ENCODE data around the gene VWA3A.

The VWA3A gene

GRCh38 chr16:22123146-22123545 is 30.8 kb downstream of the VWA3A start:
- no peaks in the 10 kb centered on the region for H3K9me3 ChIP-seq (ENCODE audit: control insufficient read depth, insufficient read depth, low read length)
- TF ChIP-seq, protein P1, sequence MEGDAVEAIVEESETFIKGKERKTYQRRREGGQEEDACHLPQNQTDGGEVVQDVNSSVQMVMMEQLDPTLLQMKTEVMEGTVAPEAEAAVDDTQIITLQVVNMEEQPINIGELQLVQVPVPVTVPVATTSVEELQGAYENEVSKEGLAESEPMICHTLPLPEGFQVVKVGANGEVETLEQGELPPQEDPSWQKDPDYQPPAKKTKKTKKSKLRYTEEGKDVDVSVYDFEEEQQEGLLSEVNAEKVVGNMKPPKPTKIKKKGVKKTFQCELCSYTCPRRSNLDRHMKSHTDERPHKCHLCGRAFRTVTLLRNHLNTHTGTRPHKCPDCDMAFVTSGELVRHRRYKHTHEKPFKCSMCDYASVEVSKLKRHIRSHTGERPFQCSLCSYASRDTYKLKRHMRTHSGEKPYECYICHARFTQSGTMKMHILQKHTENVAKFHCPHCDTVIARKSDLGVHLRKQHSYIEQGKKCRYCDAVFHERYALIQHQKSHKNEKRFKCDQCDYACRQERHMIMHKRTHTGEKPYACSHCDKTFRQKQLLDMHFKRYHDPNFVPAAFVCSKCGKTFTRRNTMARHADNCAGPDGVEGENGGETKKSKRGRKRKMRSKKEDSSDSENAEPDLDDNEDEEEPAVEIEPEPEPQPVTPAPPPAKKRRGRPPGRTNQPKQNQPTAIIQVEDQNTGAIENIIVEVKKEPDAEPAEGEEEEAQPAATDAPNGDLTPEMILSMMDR (IDR thresholded peaks at IDR 0.05; ENCODE audit: low read depth, low read length, poor library complexity, severe bottlenecking) = no peak
- no peak for TF ChIP-seq EZH2phosphoT487 (IDR thresholded peaks at IDR 0.05; ENCODE audit: borderline replicate concordance, low read length)
- H3K79me2 ChIP-seq (ENCODE audit: control insufficient read depth, low read length) = no peaks in the 10 kb centered on the region
- no peaks in the 10 kb centered on the region for H3K36me3 ChIP-seq (ENCODE audit: control insufficient read depth, low read length)
- no peak overlapping the region for H3K4me2 ChIP-seq (ENCODE audit: low read length)
- H3K9me2 ChIP-seq (replicated peaks; ENCODE audit: control insufficient read depth, low read length) = no peaks in the 10 kb centered on the region
- no peak overlapping the region for H3K27ac ChIP-seq (ENCODE audit: low read depth, low read length)
- peaks cover 9% of the 10 kb centered on the region; the same call in 1 of the 2 replicates for H3K27me3 ChIP-seq (ENCODE audit: control insufficient read depth, low read length)
- H4K20me1 ChIP-seq (ENCODE audit: control insufficient read depth, insufficient read depth, low read depth, low read length) = no peaks in the 10 kb centered on the region
- H3F3A ChIP-seq (ENCODE audit: control insufficient read depth, insufficient read depth) = no peaks in the 10 kb centered on the region
- H3K4me1 ChIP-seq (ENCODE audit: control insufficient read depth, low read length) = no peaks in the 10 kb centered on the region
- H3K4me3 ChIP-seq (ENCODE audit: low read length) = no peak overlapping the region

- no peaks in the 10 kb centered on the region for H3K9me2 ChIP-seq (replicated peaks; ENCODE audit: control insufficient read depth, low read length)
- TF ChIP-seq, protein P1 (IDR thresholded peaks at IDR 0.05; ENCODE audit: low read depth, low read length, poor library complexity, severe bottlenecking) = no peak
- no peak for TF ChIP-seq EZH2phosphoT487 (IDR thresholded peaks at IDR 0.05; ENCODE audit: borderline replicate concordance, low read length)
- H3K9me3 ChIP-seq (ENCODE audit: control insufficient read depth, insufficient read depth, low read length) = no peaks in the 10 kb centered on the region
- H3K36me3 ChIP-seq (ENCODE audit: control insufficient read depth, low read length) = no peaks in the 10 kb centered on the region
- H3K4me2 ChIP-seq (ENCODE audit: low read length) = no peak overlapping the region
- peaks cover 9% of the 10 kb centered on the region; the same call in 1 of the 2 replicates for H3K27me3 ChIP-seq (ENCODE audit: control insufficient read depth, low read length)
- no peaks in the 10 kb centered on the region for H3K79me2 ChIP-seq (ENCODE audit: control insufficient read depth, low read length)
- no peak overlapping the region for H3K27ac ChIP-seq (ENCODE audit: low read depth, low read length)
- H3F3A ChIP-seq (ENCODE audit: control insufficient read depth, insufficient read depth) = no peaks in the 10 kb centered on the region
- H4K20me1 ChIP-seq (ENCODE audit: control insufficient read depth, insufficient read depth, low read depth, low read length) = no peaks in the 10 kb centered on the region
- no peaks in the 10 kb centered on the region for H3K4me1 ChIP-seq (ENCODE audit: control insufficient read depth, low read length)
- H3K4me3 ChIP-seq (ENCODE audit: low read length) = no peak overlapping the region
Measured at GRCh38 chr16:22123759-22124490, 31.6 kb downstream of the VWA3A start.

DNA sequence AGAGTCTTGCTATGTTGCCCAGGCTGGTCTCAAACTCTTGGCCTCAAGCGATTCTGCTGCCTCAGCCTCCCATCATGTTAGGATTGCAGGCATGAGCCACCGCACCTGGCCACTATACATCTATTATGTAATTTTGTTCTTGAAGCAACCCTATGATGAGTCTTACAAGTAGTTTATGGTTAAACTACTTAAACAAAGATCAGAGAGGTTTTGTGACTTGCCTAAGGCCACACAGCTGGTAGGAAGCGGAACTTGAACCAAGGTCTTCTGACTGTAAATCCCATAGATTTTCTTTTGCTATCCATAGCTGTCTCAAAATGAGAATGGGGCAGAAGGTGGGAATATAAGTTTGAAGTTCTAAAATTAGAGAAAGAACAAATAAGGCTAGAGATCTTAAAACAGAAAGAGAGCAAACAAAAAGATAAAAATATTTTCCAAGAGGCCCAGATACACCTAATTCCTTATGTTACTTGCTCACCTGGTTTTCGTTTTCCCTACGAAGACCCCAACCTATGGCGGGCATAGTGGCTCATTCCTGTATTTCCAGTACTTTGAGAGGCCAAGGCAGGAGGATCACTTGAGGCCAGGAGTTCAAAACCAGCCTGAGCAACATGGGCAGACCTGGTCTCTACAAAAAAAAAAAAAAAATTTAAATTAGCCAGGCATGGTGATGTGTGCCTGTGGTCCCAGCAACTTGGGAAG is 32.4 kb downstream of the VWA3A start:
- H3F3A ChIP-seq (ENCODE audit: control insufficient read depth, insufficient read depth) = no peaks in the 10 kb centered on the region
- no peak overlapping the region for H3K4me3 ChIP-seq (ENCODE audit: low read length)
- no peak overlapping the region for H3K27ac ChIP-seq (ENCODE audit: low read depth, low read length)
- no peak overlapping the region for H3K4me2 ChIP-seq (ENCODE audit: low read length)
- H3K9me3 ChIP-seq (ENCODE audit: control insufficient read depth, insufficient read depth, low read length) = no peaks in the 10 kb centered on the region
- H3K36me3 ChIP-seq (ENCODE audit: control insufficient read depth, low read length) = no peaks in the 10 kb centered on the region
- H3K9me2 ChIP-seq (replicated peaks; ENCODE audit: control insufficient read depth, low read length) = no peaks in the 10 kb centered on the region
- H3K4me1 ChIP-seq (ENCODE audit: control insufficient read depth, low read length) = no peaks in the 10 kb centered on the region
- no peak for TF ChIP-seq EZH2phosphoT487 (IDR thresholded peaks at IDR 0.05; ENCODE audit: borderline replicate concordance, low read length)
- TF ChIP-seq, protein P1 (IDR thresholded peaks at IDR 0.05; ENCODE audit: low read depth, low read length, poor library complexity, severe bottlenecking) = no peak
- H4K20me1 ChIP-seq (ENCODE audit: control insufficient read depth, insufficient read depth, low read depth, low read length) = no peaks in the 10 kb centered on the region
- H3K27me3 ChIP-seq (ENCODE audit: control insufficient read depth, low read length) = peaks cover 9% of the 10 kb centered on the region; the same call in 1 of the 2 replicates
- H3K79me2 ChIP-seq (ENCODE audit: control insufficient read depth, low read length) = no peaks in the 10 kb centered on the region

Data from DOHH2 (cell line).